Measurements from ENCODE around the gene PANK1.

DNA sequence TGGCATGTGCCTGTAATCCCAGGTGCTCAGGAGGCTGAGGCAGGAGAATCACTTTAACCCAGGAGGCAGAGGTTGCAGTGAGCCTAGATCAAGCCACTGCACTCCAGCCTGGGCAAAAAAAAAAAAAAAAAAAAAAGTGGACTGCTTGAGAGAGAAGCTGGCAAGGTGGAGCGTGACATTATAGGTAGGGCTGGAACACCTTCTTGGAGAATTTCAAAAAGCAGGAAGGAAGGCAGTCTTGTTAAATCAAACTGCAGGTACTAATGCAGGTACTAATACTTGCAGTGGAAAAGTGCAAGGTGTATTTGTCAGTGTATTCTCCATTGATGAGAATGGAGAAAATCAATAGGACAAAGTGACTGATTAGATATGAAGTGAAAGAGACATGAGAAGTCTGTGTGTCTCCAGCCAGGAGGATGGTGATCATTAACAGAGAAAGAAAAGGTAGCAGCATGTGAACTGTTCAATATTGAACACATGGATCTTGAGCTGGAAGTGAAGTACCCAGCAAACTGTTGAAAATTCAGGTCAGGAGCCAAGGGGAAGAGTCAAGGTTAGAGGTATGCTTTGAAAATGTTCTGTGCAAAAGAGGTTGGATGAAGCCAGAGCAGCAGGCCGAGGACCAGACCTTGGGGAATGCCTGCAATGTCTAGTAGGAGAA is 97.1 kb downstream of the PANK1 start:
- TF ChIP-seq, protein P1, sequence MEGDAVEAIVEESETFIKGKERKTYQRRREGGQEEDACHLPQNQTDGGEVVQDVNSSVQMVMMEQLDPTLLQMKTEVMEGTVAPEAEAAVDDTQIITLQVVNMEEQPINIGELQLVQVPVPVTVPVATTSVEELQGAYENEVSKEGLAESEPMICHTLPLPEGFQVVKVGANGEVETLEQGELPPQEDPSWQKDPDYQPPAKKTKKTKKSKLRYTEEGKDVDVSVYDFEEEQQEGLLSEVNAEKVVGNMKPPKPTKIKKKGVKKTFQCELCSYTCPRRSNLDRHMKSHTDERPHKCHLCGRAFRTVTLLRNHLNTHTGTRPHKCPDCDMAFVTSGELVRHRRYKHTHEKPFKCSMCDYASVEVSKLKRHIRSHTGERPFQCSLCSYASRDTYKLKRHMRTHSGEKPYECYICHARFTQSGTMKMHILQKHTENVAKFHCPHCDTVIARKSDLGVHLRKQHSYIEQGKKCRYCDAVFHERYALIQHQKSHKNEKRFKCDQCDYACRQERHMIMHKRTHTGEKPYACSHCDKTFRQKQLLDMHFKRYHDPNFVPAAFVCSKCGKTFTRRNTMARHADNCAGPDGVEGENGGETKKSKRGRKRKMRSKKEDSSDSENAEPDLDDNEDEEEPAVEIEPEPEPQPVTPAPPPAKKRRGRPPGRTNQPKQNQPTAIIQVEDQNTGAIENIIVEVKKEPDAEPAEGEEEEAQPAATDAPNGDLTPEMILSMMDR (IDR thresholded peaks at IDR 0.05): no peak
- no peak for TF ChIP-seq EP300 (IDR thresholded peaks at IDR 0.05; ENCODE audit: low read depth)

Data from transverse colon (tissue), 3 donors.